Islet of Langerhans (tissue), 1 donor: ENCODE data around the gene FHOD3.

Experiments
- FAIRE-seq: peaks from one replicate; lab custom pipeline; 2011; peaks lifted over from hg19 to GRCh38; lab: Jason Lieb, UNC

The FHOD3 gene

GRCh38 chr18:36633961-36634412 is 336.5 kb downstream of the FHOD3 start:
- no peak for FAIRE-seq

GRCh38 chr18:36634573-36635216 is 337.2 kb downstream of the FHOD3 start:
- FAIRE-seq, result no peak

- no peak for FAIRE-seq
These were observed 338.0 kb downstream of the FHOD3 start for GRCh38 chr18:36635414-36636096.

GRCh38 chr18:36636237-36636817 is 338.8 kb downstream of the FHOD3 start:
- no peak for FAIRE-seq

GRCh38 chr18:36638224-36638623 is 340.7 kb downstream of the FHOD3 start:
- no peak for FAIRE-seq

GRCh38 chr18:36640021-36640952 is 342.8 kb downstream of the FHOD3 start:
- no peak for FAIRE-seq

GRCh38 chr18:36643061-36643460 is 345.5 kb downstream of the FHOD3 start:
- FAIRE-seq, result no peak

- no peak for FAIRE-seq
These were observed 351.3 kb downstream of the FHOD3 start for GRCh38 chr18:36648803-36649202.

GRCh38 chr18:36649205-36649604 is 351.7 kb downstream of the FHOD3 start:
- FAIRE-seq, result no peak

- no peak for FAIRE-seq
These were observed 352.8 kb downstream of the FHOD3 start for GRCh38 chr18:36650266-36650665.

GRCh38 chr18:36650906-36651305 is 353.4 kb downstream of the FHOD3 start:
- no peak for FAIRE-seq

GRCh38 chr18:36652503-36652902 is 355.0 kb downstream of the FHOD3 start:
- no peak for FAIRE-seq

GRCh38 chr18:36653141-36653869 is 355.8 kb downstream of the FHOD3 start:
- no peak for FAIRE-seq

- no peak for FAIRE-seq
These were observed 356.4 kb downstream of the FHOD3 start for GRCh38 chr18:36653870-36654269.

- FAIRE-seq, result no peak
These were observed 357.6 kb downstream of the FHOD3 start for GRCh38 chr18:36655074-36655473.

- FAIRE-seq, result no peak
These were observed 358.4 kb downstream of the FHOD3 start for GRCh38 chr18:36655930-36656329.

GRCh38 chr18:36658611-36659010 is 361.1 kb downstream of the FHOD3 start:
- no peak for FAIRE-seq

- no peak for FAIRE-seq
These were observed 362.8 kb downstream of the FHOD3 start for GRCh38 chr18:36660311-36660710.

GRCh38 chr18:36661999-36662398 is 364.5 kb downstream of the FHOD3 start:
- FAIRE-seq, result no peak

GRCh38 chr18:36663312-36663711 is 365.8 kb downstream of the FHOD3 start:
- FAIRE-seq, result no peak

- no peak for FAIRE-seq
These were observed 368.4 kb downstream of the FHOD3 start for GRCh38 chr18:36665952-36666351.

GRCh38 chr18:36667811-36668210 is 370.3 kb downstream of the FHOD3 start:
- FAIRE-seq, result no peak
